IgD-negative memory B cell (primary cell): Measurements from ENCODE around the gene RASEF. TPM values are rescaled to one million over a fixed set of nuclear protein-coding genes. Genes with fewer than 3 reads are reported as not detected.
"Not testable (repeated sequence)": the region's sequence is repeated elsewhere in the genome, so short reads cannot be mapped to it uniquely, and the experiment has no call there.

Experiments
- H3K27ac Mint-ChIP-seq, 3 donors: one replicate each; pipeline ENCODE4 v1.8.0; 2020 to 2022; ENCODE audit warnings: mild to moderate bottlenecking in 3 of 3, mixed read lengths in 3 of 3, moderate library complexity in 1 of 3
- H3K27me3 Mint-ChIP-seq: one replicate; pipeline ENCODE4 v1.8.0; 2021; ENCODE audit warnings: mixed read lengths
- H3K36me3 Mint-ChIP-seq: one replicate; pipeline ENCODE4 v1.8.0; 2020; ENCODE audit warnings: mild to moderate bottlenecking, mixed read lengths
- H3K4me1 Mint-ChIP-seq, 3 donors: one replicate each; pipeline ENCODE4 v1.8.0; 2020 to 2022; ENCODE audit warnings: mixed read lengths in 3 of 3, mild to moderate bottlenecking in 1 of 3
- H3K4me3 Mint-ChIP-seq, 4 donors: one replicate each; pipeline ENCODE4 v1.8.0; 2020 to 2022; ENCODE audit warnings: mild to moderate bottlenecking in 4 of 4, mixed read lengths in 4 of 4, moderate library complexity in 3 of 4
- H3K9me3 Mint-ChIP-seq, 3 donors: one replicate each; pipeline ENCODE4 v1.8.0; 2020 to 2021; ENCODE audit warnings: mixed read lengths in 3 of 3, mild to moderate bottlenecking in 1 of 3
- polyA plus RNA-seq: library from polyadenylated mRNA; unstranded; fragments of 300-500 nt; fragmentation: Illumina TruSeq; gene quantifications from one replicate; pipeline ENCODE4 v1.2.3, GENCODE V29; 2021

The RASEF gene
- polyA plus RNA-seq, 1 donor from 2014 or later, result not detected

DNA sequence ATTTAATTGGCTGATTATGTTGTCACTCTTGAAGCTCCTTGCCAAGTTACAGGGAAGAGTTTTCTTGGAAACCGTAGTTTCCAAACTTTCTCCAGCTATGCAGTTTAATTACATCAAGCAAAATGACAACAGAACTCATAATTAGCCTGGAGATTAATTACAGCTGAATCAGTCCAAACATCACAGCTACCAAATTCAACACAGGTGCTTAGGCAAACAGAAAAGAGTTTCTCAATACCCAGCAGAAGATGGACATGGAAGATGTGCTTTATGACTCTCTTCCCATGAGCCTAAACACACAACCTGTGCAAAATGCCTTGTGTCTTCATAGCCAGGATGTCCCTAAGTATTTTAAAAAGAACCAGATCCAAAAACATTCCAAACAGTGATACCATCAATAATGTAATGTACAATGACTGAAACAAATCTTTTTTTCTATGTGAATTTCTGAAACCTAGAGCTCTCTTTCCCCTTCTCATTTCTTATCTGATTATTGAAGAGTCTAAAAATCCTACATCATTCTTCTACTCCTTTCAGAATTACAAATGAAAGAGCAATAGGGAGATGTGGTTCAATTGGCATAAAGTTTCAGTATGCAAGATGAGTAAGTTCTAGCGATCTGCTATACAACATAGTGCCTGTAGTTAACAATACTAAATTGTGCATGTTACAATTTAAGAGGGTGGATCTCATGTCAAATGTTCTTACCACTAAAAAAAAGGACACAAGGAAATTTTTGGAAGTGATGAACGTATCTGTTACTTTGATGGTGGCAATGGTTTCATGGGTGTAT lies 124.3 kb downstream of the RASEF start:
- no peak overlapping the region for H3K27ac Mint-ChIP-seq
- no peak overlapping the region for H3K4me3 Mint-ChIP-seq
- no peaks in the 10 kb centered on the region for H3K36me3 Mint-ChIP-seq
- no peaks in the 10 kb centered on the region for H3K4me1 Mint-ChIP-seq
- H3K27me3 Mint-ChIP-seq, result no peaks in the 10 kb centered on the region
- peaks cover 1 to 3% (median 2%) of the 10 kb centered on the region in 3 donors for H3K9me3 Mint-ChIP-seq

DNA sequence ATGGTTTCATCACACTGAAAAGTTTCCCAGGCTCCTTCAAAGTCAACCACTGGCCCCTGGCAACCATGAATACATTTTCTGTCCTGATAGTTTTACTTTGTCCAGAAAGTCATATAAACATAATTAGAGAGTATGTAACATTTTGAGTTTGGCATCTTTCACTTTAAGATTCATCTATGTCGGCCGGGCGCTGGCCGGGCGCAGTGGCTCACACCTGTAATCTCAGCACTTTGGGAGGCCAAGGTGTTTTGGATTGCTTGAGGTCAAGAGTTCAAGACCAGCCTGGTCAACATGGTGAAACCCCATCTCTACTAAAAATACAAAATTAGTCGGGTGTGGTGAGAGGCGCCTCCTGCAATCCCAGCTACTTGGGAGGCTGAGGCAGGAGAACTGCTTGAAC lies 126.4 kb downstream of the RASEF start:
- H3K36me3 Mint-ChIP-seq, H3K9me3 Mint-ChIP-seq, H3K27ac Mint-ChIP-seq, H3K4me1 Mint-ChIP-seq, H3K27me3 Mint-ChIP-seq, H3K4me3 Mint-ChIP-seq: not testable (repeated sequence)

- Mint-ChIP-seq H3K4me1 (no peaks in the 10 kb centered on the region), H3K36me3 (no peaks in the 10 kb centered on the region), H3K27ac (no peak overlapping the region), H3K9me3 (peaks cover 1 to 3% (median 2%) of the 10 kb centered on the region in 3 donors), H3K27me3 (no peaks in the 10 kb centered on the region), H3K4me3 (no peak overlapping the region)
Observed at GRCh38 chr9:82934949-82935348, 128.0 kb downstream of the RASEF start.

DNA sequence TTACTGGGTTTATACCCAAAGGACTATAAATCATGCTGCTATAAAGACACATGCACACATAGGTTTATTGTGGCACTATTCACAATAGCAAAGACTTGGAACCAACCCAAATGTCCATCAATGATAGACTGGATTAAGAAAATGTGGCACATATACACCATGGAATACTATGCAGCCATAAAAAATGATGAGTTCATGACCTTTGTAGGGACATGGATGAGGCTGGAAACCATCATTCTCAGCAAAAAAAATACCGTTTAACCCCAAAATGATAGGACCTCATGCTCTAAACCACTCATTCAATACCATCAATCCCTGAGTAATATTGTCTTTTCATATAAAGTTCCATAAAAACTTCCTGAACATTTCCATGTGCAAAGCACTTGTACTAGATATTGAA lies 128.9 kb downstream of the RASEF start:
- not testable (repeated sequence) for H3K9me3 Mint-ChIP-seq, H3K27me3 Mint-ChIP-seq, H3K27ac Mint-ChIP-seq, H3K4me3 Mint-ChIP-seq, H3K36me3 Mint-ChIP-seq, H3K4me1 Mint-ChIP-seq

GRCh38 chr9:82930116-82930515 lies 132.8 kb downstream of the RASEF start:
- Mint-ChIP-seq H3K4me1 (no peaks in the 10 kb centered on the region), H3K9me3 (peaks cover 0 to 2% (median 1%) of the 10 kb centered on the region in 3 donors), H3K27ac (no peak overlapping the region), H3K4me3 (no peak overlapping the region), H3K27me3 (no peaks in the 10 kb centered on the region), H3K36me3 (no peaks in the 10 kb centered on the region)
